GM18861 (cell line): ENCODE measurements around the gene ADAMTS13.

Experiments
- ATAC-seq: cut with Tn5 transposase; IDR thresholded peaks from one replicate; pipeline ENCODE4 v1.9.1; 2021; ENCODE audit not compliant: unreplicated experiment

ADAMTS13 gene

GRCh38 chr9:133505901-133506652 lies 83.9 kb downstream of the ADAMTS13 start:
- ATAC-seq: no peak

GRCh38 chr9:133506653-133507038 lies 84.5 kb downstream of the ADAMTS13 start:
- no peak for ATAC-seq

- ATAC-seq: no peak
These were observed 85.2 kb downstream of the ADAMTS13 start for GRCh38 chr9:133507246-133507965.

GRCh38 chr9:133508046-133508445 lies 85.9 kb downstream of the ADAMTS13 start:
- ATAC-seq: no peak
